Ammon's horn (tissue), 1 donor: ENCODE results near the gene KRTAP10-7.
"Not testable (repeated sequence)": the region's sequence is repeated elsewhere in the genome, so short reads cannot be mapped to it uniquely, and the experiment has no call there.

Experiments
- DNase-seq: peaks from one replicate; pipeline ENCODE4 v3.0.0-alpha.2; 2016; ENCODE audit warnings: low spot score

Gene KRTAP10-7

GRCh38 chr21:44590897-44591800 is 9.2 kb upstream of the KRTAP10-7 start:
- DNase-seq = not testable (repeated sequence)

- not testable (repeated sequence) for DNase-seq
Observed at GRCh38 chr21:44591801-44592130, 8.6 kb upstream of the KRTAP10-7 start.

- no peak for DNase-seq
Observed at GRCh38 chr21:44592446-44593311, 7.7 kb upstream of the KRTAP10-7 start, which contains the start of gene KRTAP10-6. Gene KRTAP10-6, minus strand, starts transcription at chr21:44592505. Its CDS starts 21 bp downstream, at chr21:44592484.

GRCh38 chr21:44593598-44594405 is 6.6 kb upstream of the KRTAP10-7 start:
- DNase-seq = no peak

GRCh38 chr21:44594406-44594916 is 5.9 kb upstream of the KRTAP10-7 start:
- no peak for DNase-seq

GRCh38 chr21:44595524-44595923 is 4.9 kb upstream of the KRTAP10-7 start:
- DNase-seq = no peak

- no peak for DNase-seq
Observed at GRCh38 chr21:44596068-44596725, 4.2 kb upstream of the KRTAP10-7 start.

- no peak for DNase-seq
Observed at GRCh38 chr21:44598061-44598460, 2.3 kb upstream of the KRTAP10-7 start.

GRCh38 chr21:44599264-44600029 is 950 bp upstream of the KRTAP10-7 start:
- no peak for DNase-seq

GRCh38 chr21:44601091-44601490 is 694 bp downstream of the KRTAP10-7 start:
- DNase-seq = not testable (repeated sequence)

GRCh38 chr21:44601596-44602462 is 1.4 kb downstream of the KRTAP10-7 start:
- DNase-seq = no peak

- DNase-seq = no peak
Observed at GRCh38 chr21:44602463-44602850, 2.1 kb downstream of the KRTAP10-7 start.

- no peak for DNase-seq
Observed at GRCh38 chr21:44603109-44603875, 2.9 kb downstream of the KRTAP10-7 start.

- DNase-seq = no peak
Observed at GRCh38 chr21:44603911-44604310, 3.5 kb downstream of the KRTAP10-7 start.

GRCh38 chr21:44606495-44606894 is 6.1 kb downstream of the KRTAP10-7 start:
- no peak for DNase-seq

GRCh38 chr21:44609193-44609592 is 8.8 kb downstream of the KRTAP10-7 start:
- DNase-seq = no peak

- DNase-seq = not testable (repeated sequence)
Observed at GRCh38 chr21:44610157-44610843, 9.9 kb downstream of the KRTAP10-7 start.

- no peak for DNase-seq
Observed at GRCh38 chr21:44611551-44611950, 11.2 kb downstream of the KRTAP10-7 start.
